AG04450 (cell line): ENCODE results near the gene EFCAB9. TPM values are rescaled to one million over a fixed set of nuclear protein-coding genes. Genes with fewer than 3 reads are reported as not detected.

ENCODE experiments used
- CTCF ChIA-PET: fragments of 300-600, 350-600 bp; formaldehyde crosslinking; extraction: SDS; loops from one replicate; lab custom pipeline; 2022; ENCODE audit warnings: antibody characterized with exemption, inconsistent platforms; lab: Charles Lee
- POLR2A ChIA-PET: fragments of 350-600 bp; formaldehyde crosslinking; extraction: SDS; loops from one replicate; lab custom pipeline; 2021; ENCODE audit warnings: antibody characterized with exemption, inconsistent platforms; lab: Yijun Ruan, JAX
- DNase-seq: peaks from one replicate; pipeline ENCODE4 v3.0.0-alpha.2; 2011; ENCODE audit warnings: low read depth, low spot score
- H3K27ac ChIP-seq: one replicate; pipeline ENCODE4 v1.5.1; 2012; ENCODE audit warnings: low read depth, low read length, control low read depth
- H3K27me3 ChIP-seq: one replicate; pipeline ENCODE4 v1.6.0; 2012; ENCODE audit warnings: low read length; ENCODE audit not compliant: control insufficient read depth, insufficient read depth
- H3K4me3 ChIP-seq: 2 replicates; pipeline ENCODE4 v1.5.1; 2011; ENCODE audit warnings: mild to moderate bottlenecking, low read depth, low read length, control low read depth
- H3K9me3 ChIP-seq: 2 replicates; pipeline ENCODE4 v1.5.1; 2012; ENCODE audit warnings: low read length; ENCODE audit not compliant: control insufficient read depth, insufficient read depth
- polyA plus RNA-seq: library from polyadenylated mRNA; depleted of rRNA; stranded (reverse); fragments of >200 nt; gene quantifications from 2 replicates; pipeline ENCODE4 v1.2.3, GENCODE V29; 2011
- TF ChIP-seq, protein P1 (sequence below): IDR thresholded peaks from 2 replicates; pipeline ENCODE4 v1.5.1; 2011; ENCODE audit warnings: low read depth, low read length, control low read depth, inconsistent platforms

Gene EFCAB9
- polyA plus RNA-seq, 1 experiment = not detected

DNA sequence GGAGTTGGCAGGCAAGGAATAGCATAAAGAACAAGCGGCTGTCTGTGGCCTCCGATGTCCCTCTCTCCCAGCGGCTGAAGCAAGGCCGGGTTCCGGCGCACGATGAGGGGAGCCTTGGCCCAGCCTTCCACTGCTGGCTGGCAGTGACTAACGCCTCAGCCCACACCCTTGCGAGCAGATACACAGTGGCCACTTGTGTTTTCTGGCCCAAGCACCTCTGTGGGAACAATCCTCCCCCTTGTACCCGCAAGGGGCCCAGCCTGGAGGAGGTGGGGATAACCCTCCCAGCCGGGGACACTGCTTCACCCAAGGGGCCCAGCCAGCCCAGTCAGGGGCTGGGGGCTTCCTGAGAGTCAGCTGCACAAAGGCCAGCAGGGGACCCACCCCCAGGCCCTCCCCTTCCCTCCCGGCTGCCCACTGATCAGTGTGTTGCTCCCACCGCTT, 29.2 kb upstream of the EFCAB9 start:
- H3K4me3 ChIP-seq = no peak overlapping the region
- CTCF ChIA-PET = interaction anchor here (0.6 to 2.2 kb wide), 2 partner anchors 24 to 304 kb away, joined by 3 to 15 read pairs; partner anchors contain the start of gene STK10
- H3K9me3 ChIP-seq = no peaks in the 10 kb centered on the region
- peak overlapping the region; percentile 21 for H3K27ac ChIP-seq
- POLR2A ChIA-PET = no interaction called here
- TF ChIP-seq, protein P1, sequence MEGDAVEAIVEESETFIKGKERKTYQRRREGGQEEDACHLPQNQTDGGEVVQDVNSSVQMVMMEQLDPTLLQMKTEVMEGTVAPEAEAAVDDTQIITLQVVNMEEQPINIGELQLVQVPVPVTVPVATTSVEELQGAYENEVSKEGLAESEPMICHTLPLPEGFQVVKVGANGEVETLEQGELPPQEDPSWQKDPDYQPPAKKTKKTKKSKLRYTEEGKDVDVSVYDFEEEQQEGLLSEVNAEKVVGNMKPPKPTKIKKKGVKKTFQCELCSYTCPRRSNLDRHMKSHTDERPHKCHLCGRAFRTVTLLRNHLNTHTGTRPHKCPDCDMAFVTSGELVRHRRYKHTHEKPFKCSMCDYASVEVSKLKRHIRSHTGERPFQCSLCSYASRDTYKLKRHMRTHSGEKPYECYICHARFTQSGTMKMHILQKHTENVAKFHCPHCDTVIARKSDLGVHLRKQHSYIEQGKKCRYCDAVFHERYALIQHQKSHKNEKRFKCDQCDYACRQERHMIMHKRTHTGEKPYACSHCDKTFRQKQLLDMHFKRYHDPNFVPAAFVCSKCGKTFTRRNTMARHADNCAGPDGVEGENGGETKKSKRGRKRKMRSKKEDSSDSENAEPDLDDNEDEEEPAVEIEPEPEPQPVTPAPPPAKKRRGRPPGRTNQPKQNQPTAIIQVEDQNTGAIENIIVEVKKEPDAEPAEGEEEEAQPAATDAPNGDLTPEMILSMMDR = no peak
- H3K27me3 ChIP-seq = no peaks in the 10 kb centered on the region
- DNase-seq = no peak

DNA sequence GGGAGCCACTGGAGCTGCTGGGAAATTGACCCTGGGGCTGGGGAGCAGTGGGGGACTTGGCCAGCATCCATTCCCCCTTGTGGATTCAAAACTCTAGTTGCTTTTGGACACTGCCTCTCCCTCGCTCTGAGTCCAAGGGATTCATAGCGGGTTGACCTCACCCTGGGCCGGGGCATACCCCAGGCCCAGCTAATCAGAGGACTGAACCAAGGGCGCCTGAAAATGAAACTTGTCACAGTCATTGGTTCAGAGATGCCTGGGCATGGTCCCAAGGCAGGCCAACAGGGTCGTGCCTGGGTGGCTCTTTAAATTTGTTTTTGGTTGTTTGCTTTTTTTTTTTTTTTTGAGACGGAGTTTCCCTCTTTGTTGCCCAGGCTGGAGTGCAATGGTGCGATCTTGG, 28.5 kb upstream of the EFCAB9 start:
- Histone ChIP-seq H3K4me3 (no peak overlapping the region), H3K27me3 (no peaks in the 10 kb centered on the region), H3K27ac (no peak overlapping the region), H3K9me3 (no peaks in the 10 kb centered on the region)
- DNase-seq = no peak
- CTCF ChIA-PET = interaction anchor here (2.2 kb wide), 1 partner anchor 23 kb away, joined by 15 read pairs; the partner anchor contains the start of gene STK10
- TF ChIP-seq, protein P1 = no peak
- POLR2A ChIA-PET = no interaction called here

DNA sequence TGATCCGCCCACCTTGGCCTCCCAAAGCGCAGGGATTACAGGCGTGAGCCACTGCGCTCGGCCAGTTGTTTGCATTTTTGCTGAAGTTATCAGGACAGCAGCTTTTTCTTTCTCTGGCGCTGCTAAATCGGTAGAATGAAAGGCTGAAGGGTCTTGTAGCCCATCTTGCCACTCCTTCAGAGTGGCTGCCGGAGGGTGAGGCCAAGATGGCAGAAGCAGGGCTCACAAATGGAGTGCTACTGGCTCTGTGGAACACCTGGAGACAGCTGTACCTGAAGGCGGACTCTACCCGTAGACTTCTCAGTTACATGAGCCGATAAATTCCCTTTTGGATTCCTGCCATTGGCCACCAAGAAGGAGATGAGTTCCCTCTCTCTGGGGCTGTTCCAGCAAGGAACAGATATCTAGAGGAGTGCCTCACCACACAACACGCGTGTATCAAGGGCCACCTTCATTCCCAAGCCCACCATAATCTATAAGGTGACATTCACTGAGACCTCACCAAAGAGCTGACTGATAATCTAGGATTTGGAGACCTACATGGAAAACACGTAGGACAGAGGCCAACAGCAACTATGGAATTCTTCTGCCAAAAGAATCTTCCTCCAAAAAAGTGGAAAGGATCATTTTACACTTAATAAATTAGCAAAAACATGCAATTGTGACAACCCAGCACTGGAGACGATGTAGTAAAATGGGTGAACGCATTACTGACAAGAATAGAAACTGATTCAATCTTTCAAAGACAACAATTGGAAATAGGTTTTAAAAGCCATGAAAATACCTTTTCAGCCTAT, 27.7 kb upstream of the EFCAB9 start:
- CTCF ChIA-PET = interaction anchor here (0.7 kb wide), 1 partner anchor 23 kb away, joined by 3 read pairs; no protein-coding TSS in a partner anchor

DNA sequence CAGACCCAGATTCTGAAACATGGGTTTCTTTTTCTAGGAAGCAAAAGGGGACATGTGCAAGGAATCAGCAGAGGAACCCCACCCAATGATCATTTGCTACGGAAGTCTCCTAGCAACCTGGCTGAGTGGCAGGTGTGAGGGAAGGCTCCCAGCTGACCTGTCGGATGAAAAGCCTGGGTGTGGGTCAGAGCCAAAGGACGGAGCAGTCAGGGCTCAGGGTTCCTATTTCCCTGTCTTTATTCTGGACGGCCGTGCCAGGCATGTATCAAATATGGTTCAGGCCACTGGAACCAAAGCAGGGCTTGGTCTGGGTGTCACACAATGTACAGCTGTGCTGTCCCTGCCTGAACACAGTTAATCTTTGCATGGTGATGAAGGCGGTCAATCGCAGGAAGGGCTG, 26.1 kb upstream of the EFCAB9 start:
- Histone ChIP-seq H3K9me3 (no peaks in the 10 kb centered on the region), H3K27ac (no peak overlapping the region), H3K27me3 (no peaks in the 10 kb centered on the region), H3K4me3 (no peak overlapping the region)
- TF ChIP-seq, protein P1 = no peak
- ChIA-PET CTCF (no interaction called here), POLR2A (no interaction called here)
- no peak for DNase-seq

More for the DNA sequence above, 27.7 kb upstream of the EFCAB9 start:
- no peak overlapping the region for H3K4me3 ChIP-seq
- no peak overlapping the region for H3K27ac ChIP-seq
- DNase-seq = no peak
- no peaks in the 10 kb centered on the region for H3K9me3 ChIP-seq
- no peaks in the 10 kb centered on the region for H3K27me3 ChIP-seq
- TF ChIP-seq, protein P1 = no peak
- POLR2A ChIA-PET = no interaction called here

DNA sequence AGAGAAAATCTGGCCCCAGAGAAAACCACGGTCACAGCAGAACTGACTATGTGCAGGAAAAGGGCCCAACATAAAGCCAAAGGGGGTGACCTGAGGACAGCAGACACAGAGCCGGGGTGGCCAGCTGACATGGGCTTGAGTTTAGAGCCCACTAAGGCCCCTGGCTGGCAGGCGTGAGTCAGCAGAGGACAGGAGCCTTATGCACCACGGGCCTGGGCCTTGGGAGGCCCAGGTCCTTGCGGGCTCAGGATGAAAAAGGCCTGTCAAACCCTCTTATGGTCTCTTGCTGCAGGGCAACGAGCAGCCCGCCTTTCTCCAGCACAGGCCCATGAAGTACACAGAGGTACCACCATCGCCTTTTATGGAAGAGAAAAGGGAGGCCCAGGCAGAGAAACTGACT, 25.7 kb upstream of the EFCAB9 start:
- DNase-seq = no peak
- ChIA-PET POLR2A (no interaction called here), CTCF (interaction anchor here (0.5 to 0.8 kb wide), 2 partner anchors 21 to 81 kb away, joined by 3 read pairs; no protein-coding TSS in a partner anchor)

More for the DNA sequence above, 25.7 kb upstream of the EFCAB9 start:
- Histone ChIP-seq H3K27me3 (no peaks in the 10 kb centered on the region), H3K9me3 (no peaks in the 10 kb centered on the region), H3K4me3 (no peak overlapping the region), H3K27ac (no peak overlapping the region)
- TF ChIP-seq, protein P1 = no peak
